HepG2 (cell line): Measurements from ENCODE around the gene TBC1D10B. TPM values are rescaled to one million over a fixed set of nuclear protein-coding genes. Genes with fewer than 3 reads are reported as not detected.

Experiments used
- AHDC1 ChIP-seq: sonication (generic); formaldehyde crosslinking; IDR thresholded peaks from 2 replicates; pipeline ENCODE4 v1.5.1; 2020; ENCODE audit warnings: mild to moderate bottlenecking, missing genetic modification reagents, borderline replicate concordance
- ATM ChIP-seq: fragments of 450-650 bp; IDR thresholded peaks from 2 replicates; pipeline ENCODE4 v1.7.1; 2017; ENCODE audit warnings: mild to moderate bottlenecking, borderline replicate concordance
- CBX2 ChIP-seq, 2 experiments: fragments of 200-600 bp in 1 of 2; sonication (generic); formaldehyde crosslinking in 1 of 2; IDR thresholded peaks; 2 replicates each; pipeline versions ENCODE4 v1.7.0 to v1.8.1; 2018 to 2022; ENCODE audit warnings: low read depth in 2 of 2, low read length in 1 of 2, mild to moderate bottlenecking in 1 of 2, missing genetic modification reagents in 1 of 2
- EZH2 ChIP-seq: conservative IDR thresholded peaks from 2 replicates; pipeline ENCODE4 v1.6.1; 2012; ENCODE audit warnings: mild to moderate bottlenecking, low read depth, low read length, moderate library complexity
- HDAC6 ChIP-seq: fragments of 200-600 bp; sonication (generic); IDR thresholded peaks from 2 replicates; pipeline ENCODE4 v1.7.0; 2017; ENCODE audit warnings: mild to moderate bottlenecking, antibody characterized with exemption, low read length, low read depth
- IKZF4 ChIP-seq: sonication (generic); formaldehyde crosslinking; IDR thresholded peaks from 2 replicates; pipeline ENCODE4 v1.5.1; 2020; ENCODE audit warnings: borderline replicate concordance, mild to moderate bottlenecking, low read depth, missing genetic modification reagents; ENCODE audit errors: not compliant biosample characterization
- JUN ChIP-seq: sonication (generic); formaldehyde crosslinking; IDR thresholded peaks from 2 replicates; pipeline ENCODE4 v1.4.0; 2020; ENCODE audit warnings: mild to moderate bottlenecking, missing genetic modification reagents
- JUND ChIP-seq: sonication (generic); formaldehyde crosslinking; IDR thresholded peaks from 2 replicates; pipeline ENCODE4 v1.8.0; 2022; ENCODE audit warnings: mild to moderate bottlenecking, missing genetic modification reagents
- KAT2B ChIP-seq: fragments of 150-350 bp; IDR thresholded peaks from 2 replicates; pipeline ENCODE4 v1.6.1; 2014; ENCODE audit warnings: low read depth, low read length, borderline replicate concordance
- KDM5A ChIP-seq: fragments of 200-600 bp; sonication (generic); IDR thresholded peaks from 2 replicates; pipeline ENCODE4 v1.7.0; 2018; ENCODE audit warnings: antibody characterized with exemption, mild to moderate bottlenecking, low read length, borderline replicate concordance
- KMT2A ChIP-seq: sonication (generic); formaldehyde crosslinking; IDR thresholded peaks from 2 replicates; pipeline ENCODE4 v1.4.0; 2020; ENCODE audit warnings: missing genetic modification reagents
- NFE2L2 ChIP-seq: fragments of 150-350 bp; IDR thresholded peaks from 2 replicates; pipeline ENCODE4 v1.6.1; 2014; ENCODE audit warnings: low read length
- PAXIP1 ChIP-seq: sonication (generic); formaldehyde crosslinking; conservative IDR thresholded peaks from 2 replicates; pipeline ENCODE4 v1.4.0; 2020; ENCODE audit warnings: mild to moderate bottlenecking, missing genetic modification reagents, moderate library complexity
- RBM22 ChIP-seq: fragments of 200-400 bp; formaldehyde crosslinking; optimal IDR thresholded peaks from 2 replicates; pipeline ENCODE3; 2017; ENCODE audit warnings: mild to moderate bottlenecking, low read length, moderate library complexity
- SALL2 ChIP-seq: sonication (generic); formaldehyde crosslinking; IDR thresholded peaks from 2 replicates; pipeline ENCODE4 v1.8.1; 2023; ENCODE audit warnings: mild to moderate bottlenecking, missing genetic modification reagents, inconsistent platforms
- STAG1 ChIP-seq: sonication (generic); formaldehyde crosslinking; IDR thresholded peaks from 2 replicates; pipeline ENCODE4 v1.4.0; 2020; ENCODE audit warnings: missing genetic modification reagents
- TAF15 ChIP-seq: fragments of 200-400 bp; formaldehyde crosslinking; IDR thresholded peaks from one replicate; pipeline ENCODE4 v1.6.1; 2018; ENCODE audit warnings: mild to moderate bottlenecking, low read depth, low read length; ENCODE audit not compliant: poor library complexity, severe bottlenecking
- TP53 ChIP-seq: sonication (generic); formaldehyde crosslinking; conservative IDR thresholded peaks from 2 replicates; pipeline ENCODE4 v1.4.0; 2020; ENCODE audit warnings: missing genetic modification reagents
- U2AF1 ChIP-seq: fragments of 200-400 bp; formaldehyde crosslinking; optimal IDR thresholded peaks from 2 replicates; pipeline ENCODE3; 2017; ENCODE audit warnings: mild to moderate bottlenecking, low read depth, low read length
- YEATS2 ChIP-seq: sonication (generic); formaldehyde crosslinking; IDR thresholded peaks from 2 replicates; pipeline ENCODE4 v1.4.0; 2020; ENCODE audit warnings: missing genetic modification reagents, borderline replicate concordance
- ZNF143 ChIP-seq: sonication (generic); formaldehyde crosslinking; IDR thresholded peaks from 2 replicates; pipeline ENCODE4 v1.4.0; 2020; ENCODE audit warnings: missing genetic modification reagents
- polyA plus RNA-seq, 8 experiments: library from polyadenylated mRNA; depleted of rRNA in 3 of 8; stranded (reverse) in 7 of 8; unstranded in 1 of 8; fragments of >200 nt; fragmentation: Illumina TruSeq in 4 of 8; extraction: Trizol in 4 of 8; gene quantifications; 2 replicates each; pipeline versions ENCODE4 v1.2.1 to v1.2.3, GENCODE V29; 2011 to 2016; ENCODE audit warnings: low read depth in 4 of 8, missing spikeins in 1 of 8, mixed read lengths in 1 of 8; ENCODE audit not compliant: insufficient read depth in 1 of 8
- total RNA-seq, 5 experiments: library from RNA; depleted of rRNA; stranded (reverse); fragments of >200 nt; fragmentation: Illumina TruSeq; extraction: Trizol; gene quantifications; 2 replicates each; pipeline ENCODE4 v1.2.3, GENCODE V29; 2016; ENCODE audit warnings: low read depth in 1 of 5

Gene TBC1D10B
- total and polyA plus RNA-seq, 2 of the 13 experiments (the other 11 are each of a cell fraction or from before 2014, with no cell fraction given) = 15.7 to 24.8 TPM

GRCh38 chr16:30370456-30371247 is at the start of gene TBC1D10B (continued):
- no peak for TF ChIP-seq RBM22
- no peak for TF ChIP-seq EZH2
- TF ChIP-seq PAXIP1 = peak; percentile 8; the same call in 1 of the 2 replicates
- no peak for TF ChIP-seq AHDC1 (CRISPR knock-in tag)
- TF ChIP-seq STAG1 (CRISPR knock-in tag) = peak; percentile 44
- no peak; the same call in 1 of the 2 replicates for TF ChIP-seq SALL2 (CRISPR knock-in tag)
- no peak for TF ChIP-seq ATM
- no peak for TF ChIP-seq U2AF1
- no peak for TF ChIP-seq HDAC6
- no peak for TF ChIP-seq TAF15
- no peak for TF ChIP-seq IKZF4
- no peak for TF ChIP-seq KAT2B
- peak; percentile 74 for TF ChIP-seq ZNF143
- TF ChIP-seq KDM5A = no peak; the same call in 1 of the 2 replicates
- TF ChIP-seq TP53 (CRISPR knock-in tag) = no peak
- no peak for TF ChIP-seq JUND
- TF ChIP-seq NFE2L2 = no peak
- no peak for TF ChIP-seq KMT2A
- TF ChIP-seq JUN (CRISPR knock-in tag) = no peak
- peak; percentile 62; the same call in 1 of the 2 replicates for TF ChIP-seq YEATS2 (CRISPR knock-in tag)
- TF ChIP-seq CBX2 (IDR thresholded peaks at IDR 0.05; ENCODE audit: low read depth, low read length) = no peak
- no peak for TF ChIP-seq CBX2 (CRISPR knock-in tag; IDR thresholded peaks at IDR 0.05; ENCODE audit: low read depth)
